Upper lobe of left lung (tissue), 4 donors: ENCODE results near the gene UMAD1.

Source experiments
- CTCF ChIP-seq, 6 experiments: fragments of 450-650 bp in 4 of 6; fragments of 200-600 bp in 2 of 6; sonication (generic) in 2 of 6; IDR thresholded peaks; one replicate each; pipeline ENCODE4 v1.5.1; 2016 to 2019; ENCODE audit warnings: antibody characterized with exemption in 6 of 6
- EP300 ChIP-seq, 4 donors: sonication (generic); formaldehyde crosslinking; IDR thresholded peaks; one replicate each; pipeline ENCODE4 v1.5.1; 2017; ENCODE audit warnings: antibody characterized with exemption in 4 of 4, control low read depth in 2 of 4
- POLR2A ChIP-seq, 4 donors: fragments of 450-650 bp; IDR thresholded peaks; one replicate each; pipeline ENCODE4 v1.5.1; 2016 to 2017; ENCODE audit warnings: antibody characterized with exemption in 4 of 4, mild to moderate bottlenecking in 2 of 4
- POLR2AphosphoS5 ChIP-seq, 2 donors: sonication (generic); formaldehyde crosslinking; IDR thresholded peaks; one replicate each; pipeline ENCODE4 v1.5.1; 2017; ENCODE audit warnings: antibody characterized with exemption in 2 of 2

DNA sequence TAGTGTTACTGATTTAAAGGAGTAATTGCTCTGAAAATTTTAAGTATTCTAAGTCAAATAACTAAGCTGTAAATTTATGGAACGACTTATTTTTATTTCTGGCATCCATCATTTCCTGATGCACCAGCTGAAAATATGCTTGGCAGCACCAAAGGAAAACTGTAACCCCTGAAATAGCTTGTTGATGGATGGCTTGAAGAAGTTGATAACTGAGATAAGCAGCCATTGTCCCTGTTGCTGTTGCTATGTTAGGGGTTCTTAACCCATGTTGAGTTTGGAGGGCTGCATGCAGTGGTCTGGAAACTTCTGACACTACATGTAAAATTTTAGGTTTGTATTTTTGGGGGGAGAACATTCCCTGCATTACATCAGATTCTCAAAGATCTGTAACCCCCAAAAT, 47.2 kb downstream of the UMAD1 start:
- no peak for TF ChIP-seq CTCF (IDR thresholded peaks at IDR 0.05)
- no peak for TF ChIP-seq POLR2A (IDR thresholded peaks at IDR 0.05)
- no peak for TF ChIP-seq POLR2AphosphoS5 (IDR thresholded peaks at IDR 0.05)
- TF ChIP-seq EP300 (IDR thresholded peaks at IDR 0.05): no peak
